Esophagus squamous epithelium (tissue), 4 donors: ENCODE measurements around the gene FBXW2.

Experiments used
- CTCF ChIP-seq, 6 experiments: fragments of 450-650 bp in 4 of 6; fragments of 200-600 bp in 2 of 6; sonication (generic) in 2 of 6; IDR thresholded peaks; one replicate each; pipeline ENCODE4 v1.5.1; 2016 to 2019; ENCODE audit warnings: antibody characterized with exemption in 6 of 6, mild to moderate bottlenecking in 4 of 6, moderate library complexity in 4 of 6
- POLR2A ChIP-seq, 4 donors: fragments of 450-650 bp; IDR thresholded peaks; one replicate each; pipeline ENCODE4 v1.6.1; 2017; ENCODE audit warnings: antibody characterized with exemption in 4 of 4, mild to moderate bottlenecking in 4 of 4, moderate library complexity in 3 of 4

- TF ChIP-seq POLR2A (IDR thresholded peaks at IDR 0.05) (no peak), CTCF (IDR thresholded peaks at IDR 0.05) (no peak)
Measured at GRCh38 chr9:120768247-120768646, 25.0 kb downstream of the FBXW2 start.
